IPS DF 4.7 (cell line): ENCODE results near the gene FBXO45.
"Not testable (repeated sequence)": the region's sequence is repeated elsewhere in the genome, so short reads cannot be mapped to it uniquely, and the experiment has no call there.

ENCODE experiments used
- DNase-seq: peaks from one replicate; pipeline ENCODE4 v3.0.0-alpha.2; 2013; ENCODE audit warnings: low spot score; ENCODE audit errors: extremely low read depth

Gene FBXO45, protein sequence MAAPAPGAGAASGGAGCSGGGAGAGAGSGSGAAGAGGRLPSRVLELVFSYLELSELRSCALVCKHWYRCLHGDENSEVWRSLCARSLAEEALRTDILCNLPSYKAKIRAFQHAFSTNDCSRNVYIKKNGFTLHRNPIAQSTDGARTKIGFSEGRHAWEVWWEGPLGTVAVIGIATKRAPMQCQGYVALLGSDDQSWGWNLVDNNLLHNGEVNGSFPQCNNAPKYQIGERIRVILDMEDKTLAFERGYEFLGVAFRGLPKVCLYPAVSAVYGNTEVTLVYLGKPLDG

DNA sequence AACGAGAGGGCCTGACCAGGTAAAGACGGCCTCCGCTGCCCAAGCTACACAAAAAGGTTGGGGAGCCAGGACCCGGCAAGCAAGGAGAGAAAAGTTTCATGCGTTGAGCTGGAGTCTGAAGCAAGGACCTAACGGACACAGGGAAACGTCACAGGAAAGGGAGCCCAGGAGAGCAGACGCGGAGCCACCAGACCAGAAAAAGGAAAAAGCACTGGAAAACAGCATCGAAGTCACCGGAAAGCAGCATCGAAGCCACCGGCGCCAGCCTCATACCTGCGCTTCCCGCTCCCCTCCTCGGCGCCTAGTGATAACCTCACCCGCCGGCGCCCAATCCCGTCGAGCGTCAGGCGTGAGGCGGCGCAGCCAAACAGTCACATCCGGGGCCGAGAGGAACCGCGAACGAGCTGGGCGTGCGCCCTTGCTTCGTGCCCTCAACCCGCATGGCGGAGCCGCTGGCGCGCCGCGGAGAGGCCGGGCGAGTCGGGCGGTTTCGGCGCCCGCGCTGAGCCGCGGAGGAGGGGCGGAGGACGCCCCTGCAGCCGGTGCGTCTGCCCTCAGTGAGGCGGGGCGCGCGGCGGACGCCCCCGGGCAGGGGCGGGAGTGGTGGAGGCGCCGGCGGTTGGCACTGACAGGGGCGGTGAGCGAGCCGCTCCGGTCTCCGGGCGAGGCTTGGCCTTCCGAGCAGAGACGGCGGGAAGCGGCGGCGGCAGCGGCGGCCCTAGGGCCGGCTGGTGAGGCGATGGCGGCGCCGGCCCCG is at the start of gene FBXO45, which contains the start of gene WDR53:
Gene FBXO45, plus strand, starts transcription at position 415 of the 757 bp plus-strand sequence. Its CDS starts 325 bp downstream, at position 740.
Gene WDR53, minus strand, starts transcription at position 309 of the 757 bp plus-strand sequence. CDS start 7,079 bp downstream, outside the sequence.
- peak; percentile 75 for DNase-seq

GRCh38 chr3:196518966-196519717 is 49.3 kb upstream of the FBXO45 start:
- DNase-seq: no peak

GRCh38 chr3:196519718-196520082 is 48.8 kb upstream of the FBXO45 start:
- DNase-seq: no peak

DNA sequence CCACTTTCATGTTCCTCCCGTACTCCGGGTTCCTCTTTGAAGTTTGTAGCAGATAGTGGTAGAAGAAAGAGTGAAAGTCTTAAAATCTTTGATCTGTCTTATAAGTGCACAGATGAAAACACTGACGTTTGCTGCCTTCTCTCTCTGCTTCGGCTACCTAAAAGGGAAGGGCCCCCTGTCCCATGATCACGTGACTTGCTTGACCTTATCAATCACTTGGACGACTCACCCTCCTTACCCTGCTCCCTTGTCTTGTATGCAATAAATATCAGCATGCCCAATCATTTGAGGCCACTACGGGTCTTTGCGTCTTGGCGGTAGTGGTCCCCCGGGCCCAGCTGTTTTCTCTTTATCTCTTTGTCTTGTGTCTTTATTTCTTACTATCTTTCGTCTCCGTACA is 47.2 kb upstream of the FBXO45 start:
- DNase-seq: not testable (repeated sequence)

DNA sequence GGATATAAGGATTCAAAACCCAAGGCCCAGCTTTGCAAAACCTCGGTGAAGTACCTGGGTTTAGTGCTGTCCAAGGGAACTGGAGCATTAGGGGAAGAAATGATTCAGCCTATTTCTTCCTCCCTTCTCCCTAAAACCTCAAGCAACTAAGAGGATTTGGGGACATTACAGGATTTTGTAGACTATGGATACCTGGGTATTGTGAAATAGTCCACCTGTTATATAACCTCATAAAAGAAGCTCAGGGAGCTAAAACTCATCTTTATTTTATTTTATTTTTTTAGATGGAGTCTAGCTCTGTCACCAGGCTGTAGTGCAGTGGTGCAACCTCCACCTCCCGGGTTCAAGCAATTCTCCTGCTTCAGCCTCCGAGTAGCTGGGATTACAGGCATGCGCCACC is 44.6 kb upstream of the FBXO45 start:
- DNase-seq: no peak

DNA sequence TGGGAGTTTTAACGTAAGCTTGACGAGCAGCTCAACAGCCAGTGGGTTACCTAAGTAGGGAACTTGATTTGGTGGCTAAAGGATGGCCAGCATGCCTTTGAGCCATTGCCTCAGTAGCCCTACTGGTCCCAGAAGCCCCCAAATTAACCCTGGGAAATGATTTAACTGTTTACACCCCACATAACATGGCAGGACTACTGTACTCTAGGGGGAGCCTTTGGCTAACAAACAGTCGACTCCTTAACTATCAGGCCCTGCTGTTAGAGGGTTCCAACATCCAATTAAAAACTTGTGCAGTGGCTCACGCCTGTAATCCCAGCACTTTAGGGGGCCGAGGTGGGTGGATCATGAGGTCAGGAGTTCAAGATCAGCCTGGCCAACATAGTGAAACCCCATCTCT is 43.9 kb upstream of the FBXO45 start:
- no peak for DNase-seq

GRCh38 chr3:196525141-196525540 is 43.3 kb upstream of the FBXO45 start:
- no peak for DNase-seq

DNA sequence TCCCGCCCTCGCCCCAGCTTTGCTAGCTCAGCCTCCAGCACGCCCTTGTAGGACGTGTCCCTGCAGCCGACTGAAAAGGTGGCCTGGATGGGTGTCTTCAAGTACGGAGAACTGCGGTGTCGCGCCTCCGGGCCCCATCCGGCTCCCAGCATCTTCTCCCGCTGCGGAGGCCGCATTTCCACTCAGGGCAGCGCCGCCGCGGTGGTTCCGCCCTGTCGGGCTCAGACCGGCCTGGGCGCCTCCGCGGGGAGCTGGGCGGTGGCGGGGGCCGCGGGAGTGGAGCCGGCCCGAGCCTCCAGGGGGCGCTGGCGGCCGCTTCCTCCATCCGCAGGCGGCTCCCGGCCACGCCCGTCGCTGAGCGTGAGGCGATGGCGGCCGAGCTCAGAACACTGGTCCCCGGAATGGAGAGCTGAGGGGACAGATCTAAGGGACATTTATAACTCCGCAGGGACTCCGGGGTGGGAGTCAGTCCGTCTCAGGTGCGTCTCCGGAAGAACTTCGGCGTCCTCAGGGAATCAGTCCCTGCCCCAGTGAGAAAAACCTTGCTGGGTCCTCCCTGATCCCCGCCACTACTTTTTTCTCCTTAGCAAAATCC is 39.7 kb upstream of the FBXO45 start:
- DNase-seq: no peak

- no peak for DNase-seq
Measured at GRCh38 chr3:196531418-196531817, 37.0 kb upstream of the FBXO45 start.

- DNase-seq: no peak
Measured at GRCh38 chr3:196533260-196533681, 35.2 kb upstream of the FBXO45 start.

DNA sequence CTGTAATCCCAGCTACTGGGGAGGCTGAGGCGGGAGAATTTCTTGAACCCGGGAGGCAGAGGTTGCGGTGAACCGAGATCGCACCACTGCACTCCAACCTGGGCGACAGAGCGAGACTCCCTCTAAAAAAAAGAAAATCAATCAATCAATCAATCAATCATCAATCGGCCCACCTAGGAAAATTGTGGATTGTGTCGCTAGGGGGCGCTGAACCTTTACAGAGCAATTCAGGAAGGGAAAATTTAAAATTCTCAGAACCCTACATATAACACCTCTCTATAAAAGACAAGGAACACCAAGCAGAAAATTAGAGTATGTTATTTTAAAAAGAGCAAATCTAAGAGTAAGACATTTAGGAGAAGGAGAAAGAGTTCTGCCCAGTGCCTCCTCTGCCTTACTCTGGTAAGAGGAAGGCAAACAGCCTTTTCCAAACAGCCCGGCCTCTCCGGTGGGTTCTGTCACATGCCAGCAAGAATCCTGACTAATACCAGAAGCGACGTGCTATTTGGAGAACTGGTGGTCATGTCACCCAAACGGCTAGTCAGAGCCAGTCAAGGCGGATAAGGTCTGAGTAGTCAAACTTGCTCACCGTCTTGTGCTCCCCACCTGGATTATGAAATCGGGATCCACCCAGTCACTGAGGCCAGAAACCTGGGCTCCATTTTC is 31.0 kb upstream of the FBXO45 start:
- no peak for DNase-seq

- DNase-seq: no peak
Measured at GRCh38 chr3:196541684-196542445, 26.6 kb upstream of the FBXO45 start.

DNA sequence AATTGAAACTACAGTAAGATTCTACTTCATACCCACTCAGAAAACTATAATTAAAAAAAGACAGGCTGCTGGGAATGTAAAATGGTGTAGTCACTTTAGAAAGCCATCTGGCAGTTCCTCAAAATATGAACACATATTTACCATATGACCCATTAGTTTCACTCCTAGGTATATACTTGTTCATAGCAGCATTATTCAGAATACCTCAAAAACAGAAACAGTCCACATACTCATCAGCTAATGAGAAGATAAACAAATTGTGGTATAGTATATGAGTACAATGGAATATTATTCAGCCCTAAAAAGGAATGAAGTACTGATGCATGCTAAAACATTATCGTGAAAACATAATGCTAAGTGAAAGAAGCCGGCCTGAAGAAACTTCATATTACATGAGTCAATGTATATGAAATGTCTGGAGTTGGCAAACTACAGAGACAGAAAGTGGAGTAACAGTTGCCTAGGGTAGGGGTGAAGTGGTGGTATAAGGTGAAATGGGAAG is 23.9 kb upstream of the FBXO45 start:
- DNase-seq: no peak

GRCh38 chr3:196546537-196546936 is 21.9 kb upstream of the FBXO45 start:
- no peak for DNase-seq

GRCh38 chr3:196547067-196547466 is 21.4 kb upstream of the FBXO45 start:
- no peak for DNase-seq

DNA sequence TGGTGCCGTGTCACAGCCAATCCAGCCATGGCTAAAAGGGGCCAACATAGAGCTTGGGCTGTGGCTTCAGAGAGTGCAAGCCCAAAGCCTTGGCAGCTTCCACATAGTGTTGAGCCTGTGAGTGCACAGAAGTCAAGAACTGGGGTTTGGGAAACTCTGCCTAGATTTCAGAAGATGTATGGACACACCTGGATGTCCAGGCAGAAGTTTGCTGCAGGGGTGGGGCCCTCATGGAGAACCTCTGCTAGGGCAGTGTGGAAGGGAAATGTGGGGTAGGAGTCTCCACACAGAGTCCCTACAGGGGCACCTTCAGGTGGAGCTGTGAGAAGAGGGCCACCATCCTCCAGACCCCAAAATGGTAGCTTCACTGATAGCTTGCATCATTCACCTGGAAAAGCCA is 19.1 kb upstream of the FBXO45 start:
- not testable (repeated sequence) for DNase-seq

GRCh38 chr3:196550172-196550571 is 18.3 kb upstream of the FBXO45 start:
- not testable (repeated sequence) for DNase-seq

DNA sequence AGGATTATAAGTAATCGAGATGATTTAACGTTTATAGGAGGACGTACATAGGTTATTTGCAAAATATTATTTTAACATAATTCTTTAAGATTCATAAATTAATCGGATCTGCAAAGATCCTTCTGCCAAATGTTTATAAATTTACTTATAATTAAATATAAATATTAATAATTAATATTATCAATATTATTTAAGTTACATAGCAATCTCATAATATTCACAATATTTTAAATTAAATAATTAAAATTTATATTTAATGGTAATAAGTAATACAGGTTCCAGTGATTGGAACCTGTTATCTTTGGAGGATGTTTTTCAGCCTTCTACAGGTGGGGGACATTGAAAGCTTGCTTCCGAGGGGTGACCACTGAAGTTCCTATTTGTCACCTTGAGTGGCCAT is 16.2 kb upstream of the FBXO45 start:
- no peak for DNase-seq

GRCh38 chr3:196553551-196553950 is 14.9 kb upstream of the FBXO45 start:
- no peak for DNase-seq

DNA sequence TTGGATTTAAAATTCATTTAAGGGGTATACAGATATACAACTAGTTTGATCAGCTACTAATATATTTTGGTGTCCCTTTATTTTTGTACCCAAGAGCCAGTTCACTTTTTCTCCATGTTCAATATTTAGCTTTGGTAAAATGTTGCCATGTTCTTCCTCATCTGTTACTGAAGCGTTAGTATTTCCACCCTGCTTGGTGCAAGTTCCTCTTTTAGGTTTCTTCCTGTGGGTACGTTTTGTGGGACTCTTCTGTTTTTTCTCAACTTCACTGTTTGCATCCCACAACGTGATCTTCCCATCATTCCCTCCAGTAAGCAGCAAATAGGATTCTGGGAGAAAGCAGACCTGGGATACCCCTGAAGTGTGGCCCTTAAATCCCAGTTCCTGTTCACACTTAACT is 14.3 kb upstream of the FBXO45 start:
- DNase-seq: no peak
